Fibroblast of pulmonary artery (primary cell): ENCODE results near the gene TPCN2.

Experiments
- DNase-seq: peaks from one replicate; pipeline ENCODE4 v3.0.0-alpha.2; 2010; ENCODE audit warnings: low read depth
- H3K4me3 ChIP-seq: replicated peaks from 2 replicates; pipeline ENCODE4 v1.5.1; 2011; ENCODE audit warnings: low read depth, mild to moderate bottlenecking, control low read depth, low read length, moderate library complexity
- CTCF ChIP-seq: IDR thresholded peaks from 2 replicates; pipeline ENCODE4 v1.5.1; 2011; ENCODE audit warnings: mild to moderate bottlenecking, control low read depth, low read length, inconsistent platforms; ENCODE audit errors: missing control alignments

The TPCN2 gene

GRCh38 chr11:69108559-69108958 is 59.8 kb downstream of the TPCN2 start:
- H3K4me3 ChIP-seq: no peak overlapping the region
- DNase-seq: no peak
- no peak for TF ChIP-seq CTCF

GRCh38 chr11:69109101-69109500 is 60.4 kb downstream of the TPCN2 start:
- no peak for DNase-seq
- no peak for TF ChIP-seq CTCF
- no peak overlapping the region for H3K4me3 ChIP-seq

GRCh38 chr11:69110451-69110850 is 61.7 kb downstream of the TPCN2 start:
- no peak for TF ChIP-seq CTCF
- no peak for DNase-seq
- H3K4me3 ChIP-seq: no peak overlapping the region

- TF ChIP-seq CTCF: no peak
- H3K4me3 ChIP-seq: no peak overlapping the region
- no peak for DNase-seq
Measured at GRCh38 chr11:69111624-69112542, 63.2 kb downstream of the TPCN2 start.

- no peak overlapping the region for H3K4me3 ChIP-seq
- no peak for DNase-seq
- TF ChIP-seq CTCF: no peak
Measured at GRCh38 chr11:69113226-69113625, 64.5 kb downstream of the TPCN2 start.

- TF ChIP-seq CTCF: no peak
- H3K4me3 ChIP-seq: no peak overlapping the region
- no peak for DNase-seq
Measured at GRCh38 chr11:69113646-69114340, 65.1 kb downstream of the TPCN2 start.
